ENCODE results near the gene POLN. TPM values are rescaled to one million over a fixed set of nuclear protein-coding genes. Genes with fewer than 3 reads are reported as not detected.
"Not testable (repeated sequence)": the region's sequence is repeated elsewhere in the genome, so short reads cannot be mapped to it uniquely, and the experiment has no call there.

The POLN gene
- total RNA-seq, 2 experiments from 2014 or later: 0.91 to 1.3 TPM

DNA sequence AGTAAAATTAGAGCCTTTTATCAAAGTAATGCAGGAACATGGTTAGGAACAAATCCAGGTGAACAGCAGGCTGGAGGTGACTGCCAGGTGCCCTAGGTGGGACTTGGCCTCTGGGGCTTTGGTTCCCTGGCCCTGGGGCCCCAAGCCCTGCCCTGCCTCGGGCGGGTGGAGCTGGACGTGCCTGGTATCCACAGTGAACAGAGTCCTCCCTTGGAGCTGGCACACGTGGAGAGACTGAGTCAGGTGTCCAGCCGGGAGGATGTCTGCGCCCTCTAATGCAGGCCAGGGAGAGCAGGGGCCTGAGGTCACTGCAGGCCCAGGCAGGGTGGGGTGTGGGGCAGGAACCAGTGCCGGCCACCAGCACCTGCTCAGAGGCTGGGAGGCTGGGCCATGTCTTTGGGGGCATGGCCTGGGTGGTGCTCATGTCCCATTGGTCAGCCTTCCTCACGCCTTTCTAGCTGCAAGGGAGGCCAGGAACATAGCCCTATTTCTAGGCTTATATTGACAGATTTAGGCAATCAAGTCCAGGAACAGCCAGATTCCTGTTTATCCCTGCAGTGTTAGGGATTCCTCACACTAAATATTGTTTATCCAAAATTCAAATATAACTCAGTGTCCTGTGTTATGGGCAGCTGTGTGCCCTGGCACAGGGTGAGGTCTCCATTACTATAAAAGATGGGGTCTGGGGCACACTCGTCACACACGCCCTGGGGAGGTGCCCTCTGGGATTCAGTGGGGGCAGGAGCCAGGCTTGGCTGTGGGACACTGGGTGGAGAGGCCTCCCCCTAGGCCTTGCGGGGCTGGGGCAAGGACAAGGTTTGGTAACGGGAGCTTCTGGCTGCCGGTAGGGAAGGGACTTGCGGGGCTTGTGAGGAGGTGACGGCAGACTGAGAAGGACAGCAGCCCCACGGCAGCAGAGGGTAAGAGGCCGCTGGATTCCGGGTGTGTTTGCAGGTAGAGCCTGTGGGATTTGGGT lies 197.1 kb downstream of the POLN start:
- intact Hi-C loops (cut with micrococcal nuclease): no loop called here
- Mint-ChIP-seq H3K4me3 (no peak overlapping the region), H3K27ac (no peak overlapping the region), H3K4me1 (ENCODE audit: low read depth) (peaks cover 3% of the 10 kb centered on the region), H3K9me3 (no peaks in the 10 kb centered on the region), H3K36me3 (ENCODE audit: low read depth) (no peaks in the 10 kb centered on the region), H3K27me3 (ENCODE audit: low read depth) (peaks cover 17% of the 10 kb centered on the region)
- CTCF ChIA-PET: no interaction called here
- no peak for DNase-seq

DNA sequence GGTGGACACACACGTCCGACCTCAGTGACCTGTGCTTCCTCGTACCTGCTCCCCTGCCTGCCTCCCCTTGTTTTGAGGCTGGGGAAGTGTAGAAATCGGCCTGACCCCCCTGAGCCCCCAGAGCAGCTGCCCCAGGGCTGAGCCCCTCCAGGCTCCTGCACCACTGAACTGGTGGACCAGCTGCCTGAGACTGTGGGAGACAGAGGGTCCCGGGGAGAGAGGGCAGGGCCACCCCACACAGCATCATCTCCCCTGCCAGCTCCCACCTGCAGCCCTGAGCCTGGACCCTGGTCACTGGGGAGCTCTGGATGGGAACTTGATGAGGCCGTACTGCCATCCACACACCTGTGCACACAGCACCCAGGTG lies 197.8 kb downstream of the POLN start:
- H3K9me3 Mint-ChIP-seq: no peaks in the 10 kb centered on the region
- CTCF ChIA-PET: no interaction called here
- intact Hi-C loops (cut with micrococcal nuclease): no loop called here
- no peak for DNase-seq
- H3K4me3 Mint-ChIP-seq: no peak overlapping the region
- H3K27me3 Mint-ChIP-seq (ENCODE audit: low read depth): peaks cover 20% of the 10 kb centered on the region
- H3K4me1 Mint-ChIP-seq (ENCODE audit: low read depth): peaks cover 4% of the 10 kb centered on the region
- H3K36me3 Mint-ChIP-seq (ENCODE audit: low read depth): no peaks in the 10 kb centered on the region
- H3K27ac Mint-ChIP-seq: no peak overlapping the region

DNA sequence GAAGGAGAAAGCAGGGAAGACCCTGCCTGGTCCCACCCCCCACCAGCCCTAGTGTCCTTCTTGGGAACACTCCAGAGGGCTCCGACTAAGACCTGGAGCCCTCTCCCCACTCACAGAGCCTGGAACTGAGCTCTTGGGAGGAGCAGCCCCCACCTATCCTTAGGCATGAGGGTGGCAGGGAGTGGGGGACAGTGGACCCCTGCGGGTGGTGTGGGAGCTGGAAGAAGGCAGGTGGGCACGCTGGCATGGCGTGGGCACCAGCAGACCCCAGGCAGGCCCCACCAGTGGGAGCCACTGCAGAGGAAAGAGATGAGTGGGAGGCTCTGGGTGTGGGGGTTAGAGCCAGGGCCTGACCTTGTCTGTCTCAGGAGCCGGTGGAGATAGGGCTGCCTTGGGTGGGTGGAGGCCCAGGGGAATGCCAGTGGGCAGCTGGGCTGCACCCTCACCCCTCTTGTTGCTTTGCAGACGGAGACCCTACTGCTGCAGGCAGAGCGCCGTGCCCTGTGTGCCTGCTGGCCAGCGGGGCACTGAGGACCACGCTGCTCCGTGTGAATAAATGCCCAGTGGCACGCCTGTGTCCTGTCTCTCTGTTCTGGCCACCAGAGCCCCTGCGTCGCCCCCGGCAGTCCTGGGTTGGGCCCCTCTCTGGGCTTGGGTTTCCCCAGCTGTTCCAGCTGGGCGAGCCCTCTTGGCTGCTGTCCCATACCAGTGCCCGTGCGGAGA lies 198.4 kb downstream of the POLN start:
- CTCF ChIA-PET: interaction anchor here (1.0 kb wide), 1 partner anchor 9 kb away, joined by 3 read pairs; no protein-coding TSS in a partner anchor

DNA sequence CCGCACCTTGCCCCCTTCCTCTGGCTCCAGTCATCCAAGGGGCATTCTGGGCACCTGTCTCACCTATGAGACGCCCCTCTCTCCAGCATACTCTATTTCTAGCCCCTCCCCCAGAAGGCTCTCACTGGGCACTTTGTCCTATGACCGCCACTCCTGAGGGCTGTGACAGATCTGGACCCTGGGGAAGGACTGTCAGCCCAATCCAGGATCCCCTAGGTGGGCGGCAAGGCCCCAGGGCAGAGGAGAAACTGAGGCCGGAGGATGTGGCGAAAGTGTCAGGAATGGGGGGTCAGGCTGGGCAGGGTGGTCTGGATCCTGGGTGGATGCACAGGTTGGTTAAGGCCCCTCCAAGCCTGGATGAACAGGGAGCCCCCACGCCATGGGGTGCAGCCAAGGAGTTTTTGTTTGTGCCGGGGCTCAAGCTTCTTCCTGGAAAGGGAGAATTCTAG lies 198.9 kb downstream of the POLN start:
- CTCF ChIA-PET: interaction anchor here (1.0 kb wide), 1 partner anchor 10 kb away, joined by 3 read pairs; no protein-coding TSS in a partner anchor
- Mint-ChIP-seq H3K4me1 (ENCODE audit: low read depth) (peaks cover 4% of the 10 kb centered on the region), H3K27me3 (ENCODE audit: low read depth) (peaks cover 19% of the 10 kb centered on the region), H3K4me3 (peak overlapping the region; percentile 63), H3K27ac (no peak overlapping the region), H3K9me3 (no peaks in the 10 kb centered on the region), H3K36me3 (ENCODE audit: low read depth) (no peaks in the 10 kb centered on the region)
- no peak for DNase-seq
- intact Hi-C loops (cut with micrococcal nuclease): no loop called here

More for the DNA sequence above, 198.4 kb downstream of the POLN start:
- intact Hi-C loops (cut with micrococcal nuclease): no loop called here
- Mint-ChIP-seq H3K27me3 (ENCODE audit: low read depth) (peaks cover 21% of the 10 kb centered on the region), H3K36me3 (ENCODE audit: low read depth) (no peaks in the 10 kb centered on the region), H3K27ac (no peak overlapping the region), H3K9me3 (no peaks in the 10 kb centered on the region), H3K4me3 (no peak overlapping the region), H3K4me1 (ENCODE audit: low read depth) (peaks cover 4% of the 10 kb centered on the region)
- no peak for DNase-seq

DNA sequence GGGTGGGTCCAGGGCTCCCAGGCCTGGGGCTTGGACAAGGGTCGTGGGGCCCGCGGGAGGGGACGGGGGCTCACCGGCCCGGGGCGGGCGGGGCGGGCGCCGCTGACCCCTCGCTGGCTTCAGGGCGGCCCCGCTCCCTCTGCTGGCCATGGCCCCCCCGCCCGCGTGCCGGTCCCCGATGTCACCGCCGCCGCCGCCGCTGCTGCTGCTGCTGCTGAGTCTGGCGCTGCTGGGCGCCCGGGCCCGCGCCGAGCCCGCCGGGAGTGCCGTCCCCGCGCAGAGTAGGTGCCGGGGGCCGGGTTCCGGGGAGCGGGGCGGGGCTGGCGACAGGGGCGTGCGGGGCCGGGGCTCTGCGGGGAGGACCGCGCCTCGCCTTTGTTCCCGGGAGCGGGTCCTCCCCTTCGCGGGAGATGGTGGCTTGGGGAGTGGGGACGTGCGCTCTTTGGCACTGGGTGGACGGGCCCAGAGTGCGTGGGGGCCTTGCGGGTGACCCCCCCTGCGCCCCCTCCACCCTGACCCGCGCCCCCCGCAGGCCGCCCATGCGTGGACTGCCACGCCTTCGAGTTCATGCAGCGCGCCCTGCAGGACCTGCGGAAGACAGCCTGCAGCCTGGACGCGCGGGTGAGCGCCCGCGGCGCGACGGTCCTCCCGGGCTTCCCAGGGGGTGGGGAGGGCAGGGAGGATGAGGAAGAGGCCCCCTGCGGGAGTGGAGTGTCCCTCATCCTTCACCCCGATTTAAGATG lies 199.5 kb downstream of the POLN start:
- intact Hi-C loops (cut with micrococcal nuclease): no loop called here
- CTCF ChIA-PET: no interaction called here
- no peak overlapping the region for H3K27ac Mint-ChIP-seq

DNA sequence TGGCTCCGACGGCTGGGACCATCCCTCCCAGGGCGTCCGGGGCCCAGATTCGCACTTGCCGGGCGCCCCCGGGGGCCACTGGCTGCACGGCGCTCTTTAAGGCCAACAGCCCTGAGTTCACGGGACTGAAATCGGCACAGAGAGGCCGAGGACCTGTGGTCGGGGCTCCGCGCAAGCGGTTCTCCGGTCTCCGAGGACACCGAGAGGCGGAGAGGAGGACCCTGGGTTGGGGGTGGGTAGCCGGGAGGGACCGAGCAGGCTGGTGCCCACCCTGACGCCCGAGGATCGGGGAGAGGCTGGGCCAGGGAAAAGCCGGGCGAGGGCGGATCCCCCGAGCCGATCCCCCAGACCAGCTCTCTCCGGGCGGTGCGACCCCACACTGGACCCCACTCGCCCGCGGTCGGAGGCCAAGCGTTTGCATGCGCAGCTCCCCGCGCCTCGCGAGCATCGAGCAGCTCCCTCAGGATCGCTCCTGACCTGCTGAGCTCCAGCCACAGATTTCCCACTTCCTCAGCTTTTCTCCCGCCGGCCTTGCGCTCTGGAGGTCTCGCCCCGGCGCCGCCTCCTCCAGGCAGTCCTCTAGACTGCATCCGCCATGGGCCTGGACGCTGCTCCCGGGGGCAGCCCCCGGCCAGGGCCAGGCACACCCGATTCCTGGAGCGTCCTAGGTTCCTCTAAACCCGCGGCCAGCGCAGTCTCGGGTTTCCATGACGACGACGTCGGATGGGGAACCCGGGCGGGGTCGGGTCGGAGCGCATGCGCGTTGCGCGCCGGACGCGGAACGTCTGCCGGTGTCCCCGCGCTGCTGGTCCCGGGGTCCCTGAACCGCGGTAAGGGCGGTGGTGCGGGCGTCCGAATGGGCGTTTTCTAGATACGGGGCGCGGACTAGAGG lies 200.4 kb downstream of the POLN start:
- Mint-ChIP-seq H3K9me3 (no peaks in the 10 kb centered on the region), H3K4me3 (peak overlapping the region; percentile 76), H3K27me3 (ENCODE audit: low read depth) (peaks cover 19% of the 10 kb centered on the region), H3K27ac (no peak overlapping the region), H3K36me3 (ENCODE audit: low read depth) (no peaks in the 10 kb centered on the region), H3K4me1 (ENCODE audit: low read depth) (peaks cover 4% of the 10 kb centered on the region)
- peak; percentile 88 for DNase-seq
- CTCF ChIA-PET: no interaction called here
- intact Hi-C loops (cut with micrococcal nuclease): loop anchor here (1.0 kb wide), 1 partner anchor 32 kb away; no protein-coding TSS in a partner anchor

More for the DNA sequence above, 199.5 kb downstream of the POLN start:
- DNase-seq: peak; percentile 38
- no peaks in the 10 kb centered on the region for H3K9me3 Mint-ChIP-seq
- H3K27me3 Mint-ChIP-seq (ENCODE audit: low read depth): peaks cover 19% of the 10 kb centered on the region
- no peaks in the 10 kb centered on the region for H3K36me3 Mint-ChIP-seq (ENCODE audit: low read depth)
- peaks cover 4% of the 10 kb centered on the region for H3K4me1 Mint-ChIP-seq (ENCODE audit: low read depth)
- peak overlapping the region; percentile 63 for H3K4me3 Mint-ChIP-seq

DNA sequence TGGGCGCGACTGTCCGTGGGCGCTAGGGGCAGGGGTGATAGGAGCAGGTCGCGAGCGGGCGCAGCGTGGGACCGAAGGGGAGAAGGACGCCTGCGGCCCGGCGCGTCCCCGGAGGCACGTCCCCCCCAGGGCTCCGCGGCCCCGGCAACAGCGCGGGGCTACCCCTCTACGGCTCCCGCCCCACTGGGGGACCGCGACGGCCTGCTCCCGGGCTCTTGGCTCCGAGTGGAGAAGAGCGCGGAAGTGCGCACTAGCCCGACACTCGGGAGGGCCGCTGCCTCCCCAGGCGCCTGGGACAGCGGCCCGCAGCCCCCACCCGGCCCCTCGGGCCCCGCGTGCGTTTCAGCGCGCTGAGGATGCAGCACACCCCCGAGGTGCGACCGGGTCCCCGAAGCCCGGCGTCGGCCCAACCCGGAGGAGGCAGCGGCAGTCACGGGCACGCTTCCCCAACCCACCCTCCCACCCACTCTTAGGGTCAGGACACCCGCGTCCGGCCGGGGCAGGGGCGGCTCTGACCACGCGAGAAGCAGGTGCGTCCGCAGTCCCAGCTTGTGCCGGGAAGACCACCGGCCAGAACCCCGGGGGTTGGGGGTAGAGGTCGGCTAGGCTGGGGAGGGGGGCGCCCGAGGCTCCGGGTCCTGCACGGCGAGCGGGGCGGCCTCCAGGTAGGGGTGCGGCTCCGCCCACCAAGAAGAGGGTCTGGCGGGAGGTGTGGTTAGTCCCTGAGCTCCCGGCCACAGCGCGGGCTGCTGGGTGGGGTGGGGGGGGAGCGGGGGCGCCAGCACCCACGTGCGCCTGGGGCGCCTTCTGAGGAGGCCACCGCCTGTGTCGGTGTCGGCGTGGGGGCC lies 201.3 kb downstream of the POLN start:
- Mint-ChIP-seq H3K27me3 (ENCODE audit: low read depth) (peaks cover 12% of the 10 kb centered on the region), H3K4me3 (peak overlapping the region; percentile 51), H3K36me3 (ENCODE audit: low read depth) (no peaks in the 10 kb centered on the region), H3K4me1 (ENCODE audit: low read depth) (peaks cover 4% of the 10 kb centered on the region), H3K27ac (no peak overlapping the region), H3K9me3 (no peaks in the 10 kb centered on the region)
- no peak for DNase-seq
- CTCF ChIA-PET: no interaction called here
- intact Hi-C loops (cut with micrococcal nuclease): loop anchor here (1.0 kb wide), 1 partner anchor 31 kb away; no protein-coding TSS in a partner anchor

DNA sequence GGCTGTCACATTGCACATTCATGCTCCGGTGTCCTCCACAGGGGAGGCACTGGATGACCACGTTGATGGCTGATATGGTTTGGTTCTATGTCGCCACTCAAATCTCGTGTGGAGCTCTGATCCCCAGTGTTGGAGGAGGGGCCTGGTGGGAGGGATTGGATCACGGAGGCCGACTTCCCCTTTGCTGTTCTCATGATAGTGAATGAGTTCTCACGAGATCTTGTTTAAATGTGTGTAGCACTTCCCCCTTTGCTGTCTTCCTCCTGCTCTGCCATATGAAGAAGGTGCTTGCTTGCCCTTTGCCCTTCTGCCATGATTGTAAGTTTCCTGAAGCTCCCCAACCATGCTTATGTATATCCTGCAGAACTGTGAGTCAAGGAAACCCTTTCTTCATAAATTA lies 205.1 kb downstream of the POLN start:
- no peak for DNase-seq
- Mint-ChIP-seq H3K4me1 (ENCODE audit: low read depth) (peaks cover 4% of the 10 kb centered on the region), H3K27me3 (ENCODE audit: low read depth) (peaks cover 17% of the 10 kb centered on the region), H3K36me3 (ENCODE audit: low read depth) (no peaks in the 10 kb centered on the region), H3K4me3 (no peak overlapping the region), H3K27ac (no peak overlapping the region), H3K9me3 (no peaks in the 10 kb centered on the region)
- intact Hi-C loops (cut with micrococcal nuclease): no loop called here
- CTCF ChIA-PET: interaction anchor here (0.8 to 1.6 kb wide), 2 partner anchors 28 to 102 kb away, joined by 3 read pairs; partner anchors contain the start of gene NELFA

DNA sequence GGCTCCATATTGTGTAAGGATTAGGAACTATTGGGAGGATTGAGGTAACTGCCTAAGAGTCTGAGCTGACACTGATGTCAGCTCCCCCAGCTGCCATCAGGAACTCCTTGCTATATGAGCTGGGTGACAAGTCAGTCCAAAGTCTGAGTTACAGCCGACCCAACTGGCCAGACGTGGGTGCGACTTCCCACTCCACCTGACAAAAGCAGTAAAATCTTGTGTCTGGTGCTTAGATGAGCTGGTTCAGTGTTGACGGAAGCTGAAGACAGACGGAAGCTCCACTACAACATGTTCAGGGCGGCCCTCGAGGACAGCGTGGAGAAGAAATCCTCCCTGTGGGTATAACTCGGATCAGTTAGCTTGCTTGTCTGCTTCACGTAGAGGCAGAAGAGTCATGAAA lies 205.6 kb downstream of the POLN start:
- intact Hi-C loops (cut with micrococcal nuclease): no loop called here
- no peak overlapping the region for H3K4me3 Mint-ChIP-seq
- no peak overlapping the region for H3K27ac Mint-ChIP-seq
- peaks cover 2% of the 10 kb centered on the region for H3K4me1 Mint-ChIP-seq (ENCODE audit: low read depth)
- H3K9me3 Mint-ChIP-seq: no peaks in the 10 kb centered on the region
- DNase-seq: no peak
- H3K36me3 Mint-ChIP-seq (ENCODE audit: low read depth): no peaks in the 10 kb centered on the region
- peaks cover 17% of the 10 kb centered on the region for H3K27me3 Mint-ChIP-seq (ENCODE audit: low read depth)
- CTCF ChIA-PET: interaction anchor here (0.8 to 1.6 kb wide), 2 partner anchors 27 to 102 kb away, joined by 3 read pairs; partner anchors contain the start of gene NELFA

DNA sequence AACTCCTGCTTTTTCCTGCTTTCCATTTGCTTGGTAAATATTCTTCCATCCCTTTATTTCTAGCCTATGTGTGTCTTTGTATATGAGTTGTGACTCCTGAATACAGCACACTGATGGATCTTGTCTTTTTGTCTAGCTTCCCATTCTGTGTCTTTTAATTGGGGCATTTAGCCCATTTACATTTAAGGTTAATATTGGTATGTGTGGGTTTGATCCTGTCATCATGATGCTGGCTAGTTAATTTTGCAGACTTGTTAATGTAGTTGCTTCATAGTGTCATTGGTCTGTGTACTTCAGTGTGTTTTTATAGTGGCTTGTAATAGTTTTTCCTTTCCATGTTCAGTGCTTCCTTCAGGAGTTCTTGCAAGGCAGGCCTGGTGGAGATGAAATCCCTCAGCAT lies 210.8 kb downstream of the POLN start:
- intact Hi-C loops (cut with micrococcal nuclease); H3K9me3 Mint-ChIP-seq; H3K36me3 Mint-ChIP-seq (ENCODE audit: low read depth): not testable (repeated sequence)

DNA sequence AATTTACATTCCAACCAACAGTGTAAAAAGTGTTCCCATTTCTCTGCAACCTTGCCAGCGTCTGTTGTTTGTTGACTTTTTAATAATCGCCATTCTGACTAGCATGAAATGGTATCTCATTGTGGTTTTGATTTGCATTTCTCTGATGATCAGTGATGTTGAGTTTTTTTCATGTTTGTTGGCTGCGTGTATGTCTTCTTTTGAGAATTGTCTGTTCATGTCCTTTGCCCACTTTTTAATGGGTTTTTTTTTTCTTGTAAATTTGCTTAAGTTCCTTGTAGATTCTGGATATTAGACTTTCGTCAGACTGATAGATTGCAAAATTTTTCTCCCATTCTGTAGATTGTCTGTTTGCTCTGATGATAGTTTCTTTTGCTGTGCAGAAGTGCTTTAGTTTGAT lies 214.8 kb downstream of the POLN start:
- intact Hi-C loops (cut with micrococcal nuclease); H3K4me1 Mint-ChIP-seq (ENCODE audit: low read depth); H3K4me3 Mint-ChIP-seq; CTCF ChIA-PET; H3K9me3 Mint-ChIP-seq; DNase-seq; H3K27ac Mint-ChIP-seq; H3K36me3 Mint-ChIP-seq (ENCODE audit: low read depth): not testable (repeated sequence)
- peaks cover 25% of the 10 kb centered on the region for H3K27me3 Mint-ChIP-seq (ENCODE audit: low read depth)

More for the DNA sequence above, 210.8 kb downstream of the POLN start:
- H3K4me1 Mint-ChIP-seq (ENCODE audit: low read depth); DNase-seq; H3K4me3 Mint-ChIP-seq; H3K27ac Mint-ChIP-seq; CTCF ChIA-PET: not testable (repeated sequence)
- H3K27me3 Mint-ChIP-seq (ENCODE audit: low read depth): peaks cover 16% of the 10 kb centered on the region

Data from activated naive CD4-positive, alpha-beta T cell treated with anti-CD3 and anti-CD28 coated beads for 36 hours (primary cell).